Mucosa of stomach (tissue), 1 donor: ENCODE measurements around the gene ATOH8.

Experiments used
- H3K27me3 ChIP-seq: one replicate; pipeline ENCODE4 v1.7.0; 2013; ENCODE audit warnings: mild to moderate bottlenecking, low read length; ENCODE audit not compliant: control insufficient read depth, insufficient read depth
- H3K36me3 ChIP-seq: one replicate; pipeline ENCODE4 v1.7.0; 2013; ENCODE audit warnings: low read length; ENCODE audit not compliant: control insufficient read depth, insufficient read depth
- H3K4me1 ChIP-seq: one replicate; pipeline ENCODE4 v1.7.0; 2013; ENCODE audit warnings: mild to moderate bottlenecking, low read length; ENCODE audit not compliant: control insufficient read depth, insufficient read depth
- H3K4me3 ChIP-seq: one replicate; pipeline ENCODE4 v1.7.0; 2013; ENCODE audit warnings: low read length
- H3K9ac ChIP-seq: one replicate; pipeline ENCODE4 v1.7.0; 2013; ENCODE audit warnings: mild to moderate bottlenecking, low read length, moderate library complexity
- H3K9me3 ChIP-seq: one replicate; pipeline ENCODE4 v1.7.0; 2013; ENCODE audit warnings: mild to moderate bottlenecking, low read length, moderate library complexity; ENCODE audit not compliant: control insufficient read depth
- donor health status: Pancreatic carcinoma.

Gene ATOH8

DNA sequence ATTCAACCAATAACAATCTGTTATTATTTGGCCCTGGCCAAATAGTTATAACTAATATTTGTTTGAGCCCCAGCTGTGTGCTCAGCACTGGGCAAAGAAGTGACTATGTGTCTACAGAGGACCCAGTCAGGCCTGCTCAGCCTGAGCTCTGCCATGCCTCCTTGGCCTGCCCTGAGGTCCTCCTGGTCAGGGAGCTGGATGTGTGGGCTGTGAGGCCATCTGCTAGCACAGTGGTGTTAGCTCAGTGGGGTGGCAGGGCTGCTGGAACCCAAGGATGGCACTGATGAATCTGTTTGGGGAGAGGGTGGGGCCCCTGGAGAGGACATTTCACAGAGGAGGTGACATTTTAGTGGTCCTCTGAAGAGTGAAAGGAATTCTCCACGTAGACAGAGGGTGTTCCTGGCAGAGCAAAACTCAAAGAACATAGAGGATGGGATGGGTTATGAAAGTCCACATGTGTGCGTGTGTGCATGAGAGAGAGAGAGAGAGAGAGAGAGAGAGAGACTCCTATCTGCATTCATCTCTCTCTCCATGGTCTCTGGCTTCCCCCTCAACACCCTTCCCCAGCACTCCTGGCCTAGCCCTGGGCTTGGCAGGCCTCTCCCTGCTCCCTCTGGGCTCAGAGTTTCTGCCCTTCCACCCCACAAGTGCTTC lies 21.2 kb upstream of the ATOH8 start:
- Histone ChIP-seq H3K4me3 (no peak overlapping the region), H3K4me1 (peaks cover 17% of the 10 kb centered on the region), H3K9ac (no peak overlapping the region), H3K27me3 (no peaks in the 10 kb centered on the region), H3K9me3 (no peaks in the 10 kb centered on the region), H3K36me3 (no peaks in the 10 kb centered on the region)

DNA sequence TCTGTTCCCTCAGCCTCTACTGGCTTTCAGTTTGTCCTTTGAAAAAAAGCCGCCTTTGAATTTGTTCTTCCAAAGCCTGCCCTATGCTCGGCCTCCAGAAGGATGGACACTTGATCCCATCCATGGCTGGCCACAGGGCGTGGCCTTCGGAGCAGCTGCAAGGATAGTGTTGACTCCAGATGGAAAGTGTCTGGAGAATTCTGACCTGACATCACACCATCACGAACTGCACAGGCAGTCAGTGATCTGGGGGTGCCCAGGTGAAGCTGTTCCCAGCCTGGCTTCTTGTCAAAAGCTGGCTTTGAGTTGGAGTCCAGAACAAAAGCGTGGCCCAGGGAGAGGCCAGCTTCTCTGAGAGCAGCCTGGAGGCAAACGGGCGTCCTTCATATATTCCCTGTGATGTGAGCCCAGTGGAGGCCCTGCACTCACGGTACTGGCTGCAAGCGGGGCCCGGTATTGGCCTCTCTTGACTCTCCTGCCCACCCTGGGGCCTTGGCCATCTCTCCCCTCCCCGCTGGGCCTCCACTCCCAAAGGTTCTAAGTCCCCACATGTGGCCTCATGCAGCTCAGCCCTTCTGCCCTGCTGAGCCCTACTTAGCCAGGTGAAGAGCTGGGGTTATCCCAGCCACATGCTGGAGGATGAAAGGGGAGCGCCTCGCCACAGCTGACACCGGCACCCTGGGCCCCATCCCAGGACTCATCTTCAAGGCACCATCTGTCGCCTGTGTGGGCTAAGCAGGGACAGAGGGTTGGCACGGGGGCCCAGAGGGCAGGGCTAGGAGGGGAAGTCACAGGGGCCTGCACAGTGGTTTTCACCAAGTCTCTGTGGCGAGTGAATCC lies 20.4 kb upstream of the ATOH8 start:
- Histone ChIP-seq H3K4me1 (peaks cover 17% of the 10 kb centered on the region), H3K9me3 (no peaks in the 10 kb centered on the region), H3K9ac (no peak overlapping the region), H3K4me3 (no peak overlapping the region), H3K27me3 (no peaks in the 10 kb centered on the region), H3K36me3 (no peaks in the 10 kb centered on the region)

DNA sequence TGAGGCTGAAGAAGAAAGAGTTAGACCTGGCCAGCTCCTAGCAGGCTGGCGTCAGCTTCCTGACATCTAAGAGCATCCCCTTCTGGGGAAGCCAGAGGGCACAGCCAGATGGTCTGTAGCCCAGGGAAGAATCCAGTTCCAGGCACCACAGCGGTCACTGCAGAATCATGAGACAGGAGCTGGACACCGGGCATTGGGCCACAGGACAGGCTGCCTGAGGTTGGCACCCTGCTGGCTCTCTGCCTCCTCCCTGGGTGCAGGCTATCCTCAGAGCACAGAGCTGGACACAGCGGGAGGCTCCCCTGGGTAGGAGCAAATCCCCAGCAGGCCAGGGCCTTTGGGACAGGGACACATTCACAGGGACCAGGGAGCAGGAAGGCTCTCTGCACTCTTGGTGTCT lies 19.8 kb upstream of the ATOH8 start:
- H3K9me3 ChIP-seq = no peaks in the 10 kb centered on the region
- H3K36me3 ChIP-seq = no peaks in the 10 kb centered on the region
- peaks cover 12% of the 10 kb centered on the region for H3K4me1 ChIP-seq
- no peak overlapping the region for H3K4me3 ChIP-seq
- no peak overlapping the region for H3K9ac ChIP-seq
- no peaks in the 10 kb centered on the region for H3K27me3 ChIP-seq

DNA sequence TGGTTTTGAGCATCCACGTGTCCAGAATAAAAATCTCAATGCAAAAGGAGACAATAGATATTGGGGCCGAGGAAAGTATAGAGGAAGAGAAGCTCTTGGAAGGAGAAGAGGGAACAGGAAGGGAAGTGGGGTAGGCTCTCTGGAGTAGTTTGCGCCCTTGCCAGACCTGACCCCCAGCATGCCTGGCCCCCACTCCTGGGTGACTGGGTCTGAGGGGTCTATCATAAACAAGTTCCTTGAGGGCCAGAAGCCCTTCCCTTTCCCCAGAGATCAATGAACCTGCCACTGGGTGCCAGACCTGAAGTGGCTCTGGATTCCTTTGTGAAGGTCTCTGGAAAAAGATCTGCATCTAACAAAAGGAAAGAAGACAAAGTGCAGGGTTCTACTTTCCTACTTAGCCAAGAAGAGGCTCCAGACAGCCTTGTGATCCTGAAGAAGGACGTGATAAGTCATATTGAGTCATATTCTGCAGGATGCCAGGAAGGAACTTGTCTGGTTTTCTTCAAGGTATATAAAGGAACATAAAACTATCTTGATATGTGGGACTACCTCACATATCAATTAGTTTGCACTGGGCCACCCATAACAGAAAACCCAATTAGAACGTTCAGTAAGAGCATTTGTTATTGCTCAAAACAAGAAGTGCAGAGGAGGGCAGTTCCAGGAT lies 18.7 kb upstream of the ATOH8 start:
- peaks cover 8% of the 10 kb centered on the region for H3K4me1 ChIP-seq
- no peak overlapping the region for H3K4me3 ChIP-seq
- no peaks in the 10 kb centered on the region for H3K9me3 ChIP-seq
- no peak overlapping the region for H3K9ac ChIP-seq
- no peaks in the 10 kb centered on the region for H3K36me3 ChIP-seq
- H3K27me3 ChIP-seq = no peaks in the 10 kb centered on the region

DNA sequence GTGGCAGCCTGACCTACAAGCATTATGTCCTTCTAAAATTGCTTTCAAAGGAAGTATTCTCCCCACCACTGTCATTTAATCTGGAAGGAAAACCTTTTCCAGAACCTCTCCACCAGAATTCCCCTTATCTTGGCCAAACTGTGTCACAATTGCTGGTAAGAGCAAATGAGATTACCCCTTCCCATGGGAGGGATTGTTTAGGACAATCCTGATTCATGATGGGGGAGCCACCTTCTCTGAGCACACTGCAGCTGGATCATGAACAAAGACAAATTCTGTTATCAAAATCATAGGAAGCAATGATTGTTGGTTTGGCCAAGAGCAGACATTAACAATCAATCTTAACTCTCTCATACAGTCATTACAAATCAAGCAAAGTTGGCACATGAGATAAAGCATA lies 18.1 kb upstream of the ATOH8 start:
- no peaks in the 10 kb centered on the region for H3K9me3 ChIP-seq
- H3K4me3 ChIP-seq = no peak overlapping the region
- H3K9ac ChIP-seq = no peak overlapping the region
- no peaks in the 10 kb centered on the region for H3K27me3 ChIP-seq
- H3K36me3 ChIP-seq = no peaks in the 10 kb centered on the region
- H3K4me1 ChIP-seq = peaks cover 10% of the 10 kb centered on the region

DNA sequence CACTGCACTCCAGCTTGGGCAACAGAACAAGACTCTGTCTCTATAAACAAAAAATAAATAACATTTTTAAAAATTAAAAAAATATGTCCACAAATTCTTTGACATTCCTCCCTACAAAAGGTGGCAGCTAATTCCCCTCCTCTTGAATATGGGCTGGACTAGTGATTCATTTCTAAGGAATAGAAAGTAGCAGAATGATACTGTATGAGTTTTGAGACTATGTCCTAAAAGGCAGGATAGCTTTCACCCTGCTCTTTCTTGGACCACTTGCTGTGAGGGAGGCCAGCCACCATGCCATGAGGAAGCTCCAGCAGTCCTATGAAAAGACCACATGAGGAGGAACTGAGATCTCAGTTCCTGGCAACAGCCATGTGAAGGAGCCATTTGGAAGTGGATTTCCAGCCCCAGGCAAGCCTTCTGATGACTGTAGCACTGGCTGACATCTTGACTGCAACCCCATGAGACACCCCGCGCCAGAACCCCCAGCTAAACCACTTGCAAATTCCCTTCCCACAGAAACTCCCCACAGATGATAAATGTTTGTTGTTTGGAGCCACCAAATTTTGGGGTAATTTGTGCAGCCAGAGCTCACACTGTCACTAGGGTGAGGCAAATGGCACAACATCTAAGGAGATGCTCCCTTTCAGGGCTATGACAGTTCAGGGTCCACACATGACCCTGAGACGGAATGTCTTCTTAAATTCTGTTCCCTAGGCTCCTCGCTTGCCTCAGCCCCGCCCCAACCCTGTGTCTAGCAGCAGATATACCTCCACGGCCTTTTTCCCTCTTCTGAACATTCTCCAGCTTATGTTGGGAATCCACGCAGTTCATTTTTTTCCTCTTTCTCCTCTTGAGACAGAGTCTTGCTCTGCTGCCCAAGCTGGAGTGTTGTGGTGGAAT lies 17.1 kb upstream of the ATOH8 start:
- peaks cover 20% of the 10 kb centered on the region for H3K4me1 ChIP-seq
- H3K36me3 ChIP-seq = no peaks in the 10 kb centered on the region
- no peak overlapping the region for H3K9ac ChIP-seq
- H3K9me3 ChIP-seq = no peaks in the 10 kb centered on the region
- no peak overlapping the region for H3K4me3 ChIP-seq
- no peaks in the 10 kb centered on the region for H3K27me3 ChIP-seq

DNA sequence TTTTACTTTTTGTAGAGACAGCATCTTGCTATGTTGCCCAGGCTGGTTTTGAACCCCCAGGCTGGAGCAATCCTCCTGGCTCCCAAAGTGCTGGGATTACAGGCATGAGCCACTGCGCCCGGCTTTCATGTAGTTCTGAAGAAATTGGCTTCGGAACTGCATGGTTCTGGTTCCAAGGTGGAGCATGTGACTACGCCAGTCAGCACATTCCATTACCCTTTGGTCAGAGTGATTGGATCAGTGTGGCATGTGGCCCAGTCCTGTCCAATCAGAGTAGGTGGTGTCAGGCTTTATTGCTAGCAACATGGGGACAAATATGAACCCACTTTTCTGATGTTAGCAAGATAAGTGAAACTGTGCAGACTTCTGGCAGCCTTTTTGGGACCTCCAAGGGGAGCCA lies 16.3 kb upstream of the ATOH8 start:
- Histone ChIP-seq H3K9me3 (no peaks in the 10 kb centered on the region), H3K36me3 (no peaks in the 10 kb centered on the region), H3K4me3 (no peak overlapping the region), H3K9ac (no peak overlapping the region), H3K27me3 (no peaks in the 10 kb centered on the region), H3K4me1 (peaks cover 28% of the 10 kb centered on the region)

DNA sequence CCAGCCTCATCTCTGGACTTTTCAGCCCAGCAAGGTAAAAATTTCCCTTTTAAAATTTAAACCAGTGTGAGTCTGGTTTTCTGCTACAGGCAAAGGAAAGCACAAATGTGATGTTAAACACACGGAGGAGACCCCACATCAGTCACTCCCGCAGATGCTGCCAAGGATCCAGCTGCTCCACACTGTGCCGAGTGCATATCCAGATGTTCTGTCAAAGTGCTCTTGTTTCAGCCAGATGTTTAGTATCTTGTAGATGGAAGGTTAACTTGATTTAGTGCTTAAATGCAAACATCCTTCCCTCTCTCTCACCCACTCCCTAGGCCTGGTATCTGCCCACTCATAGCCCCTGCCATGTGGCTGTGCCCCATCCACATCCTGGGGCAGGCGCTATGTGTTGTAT lies 15.8 kb upstream of the ATOH8 start:
- H3K36me3 ChIP-seq = no peaks in the 10 kb centered on the region
- H3K9me3 ChIP-seq = no peaks in the 10 kb centered on the region
- peaks cover 32% of the 10 kb centered on the region for H3K4me1 ChIP-seq
- no peak overlapping the region for H3K4me3 ChIP-seq
- H3K9ac ChIP-seq = no peak overlapping the region
- no peaks in the 10 kb centered on the region for H3K27me3 ChIP-seq

DNA sequence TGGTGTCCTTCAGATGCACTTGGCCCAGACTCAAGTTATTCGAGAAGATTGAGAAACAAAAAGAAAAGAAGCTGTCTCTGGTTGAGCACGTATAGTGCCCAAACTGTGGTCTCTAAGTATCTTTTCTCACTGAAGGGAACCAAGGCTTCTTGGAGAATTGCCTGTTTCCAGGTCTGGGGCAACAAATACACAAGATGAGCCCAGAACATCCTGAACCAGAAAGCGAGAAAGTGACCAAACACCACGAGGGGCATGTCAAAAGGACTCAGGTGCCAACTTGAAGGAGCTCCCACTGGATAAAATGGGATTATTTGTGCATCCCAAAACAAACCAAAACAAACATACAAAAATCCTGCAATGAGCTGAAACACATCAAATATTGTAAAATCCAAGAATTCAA lies 13.6 kb upstream of the ATOH8 start:
- Histone ChIP-seq H3K36me3 (no peaks in the 10 kb centered on the region), H3K27me3 (no peaks in the 10 kb centered on the region), H3K4me1 (peaks cover 53% of the 10 kb centered on the region), H3K9me3 (no peaks in the 10 kb centered on the region), H3K4me3 (no peak overlapping the region), H3K9ac (no peak overlapping the region)

DNA sequence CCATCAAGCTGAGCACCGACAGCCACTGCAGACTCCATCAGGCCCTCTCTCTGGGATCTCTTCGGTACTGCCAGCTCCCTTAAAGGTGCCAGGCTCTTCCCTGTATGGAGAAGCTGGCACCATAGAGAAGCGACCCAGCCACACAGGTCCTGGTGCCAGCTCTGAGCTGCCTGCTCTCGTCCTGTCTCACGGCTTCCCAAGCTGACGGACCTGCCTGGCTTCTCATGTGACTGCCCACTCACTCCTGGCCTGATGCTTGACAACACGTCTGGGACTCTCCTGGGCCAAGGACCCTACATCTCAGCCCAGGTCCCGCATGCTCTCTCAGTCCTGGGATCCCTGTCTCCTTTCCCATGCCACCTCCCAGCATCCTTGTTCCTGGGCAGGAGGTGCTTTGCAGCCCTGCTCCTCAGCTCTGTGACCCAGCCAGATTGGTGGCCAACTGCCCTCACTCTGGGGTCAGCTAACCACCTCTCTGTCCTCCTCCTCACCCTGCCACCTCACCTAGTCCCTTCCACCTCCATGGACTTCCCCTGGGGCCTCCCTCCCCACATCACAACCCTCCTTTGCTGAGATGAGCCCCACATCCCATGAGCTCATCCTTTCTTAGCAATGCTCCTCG lies 12.5 kb upstream of the ATOH8 start:
- Histone ChIP-seq H3K27me3 (no peaks in the 10 kb centered on the region), H3K36me3 (no peaks in the 10 kb centered on the region), H3K4me1 (peaks cover 46% of the 10 kb centered on the region), H3K9ac (peak overlapping the region; percentile 73), H3K9me3 (no peaks in the 10 kb centered on the region), H3K4me3 (no peak overlapping the region)

DNA sequence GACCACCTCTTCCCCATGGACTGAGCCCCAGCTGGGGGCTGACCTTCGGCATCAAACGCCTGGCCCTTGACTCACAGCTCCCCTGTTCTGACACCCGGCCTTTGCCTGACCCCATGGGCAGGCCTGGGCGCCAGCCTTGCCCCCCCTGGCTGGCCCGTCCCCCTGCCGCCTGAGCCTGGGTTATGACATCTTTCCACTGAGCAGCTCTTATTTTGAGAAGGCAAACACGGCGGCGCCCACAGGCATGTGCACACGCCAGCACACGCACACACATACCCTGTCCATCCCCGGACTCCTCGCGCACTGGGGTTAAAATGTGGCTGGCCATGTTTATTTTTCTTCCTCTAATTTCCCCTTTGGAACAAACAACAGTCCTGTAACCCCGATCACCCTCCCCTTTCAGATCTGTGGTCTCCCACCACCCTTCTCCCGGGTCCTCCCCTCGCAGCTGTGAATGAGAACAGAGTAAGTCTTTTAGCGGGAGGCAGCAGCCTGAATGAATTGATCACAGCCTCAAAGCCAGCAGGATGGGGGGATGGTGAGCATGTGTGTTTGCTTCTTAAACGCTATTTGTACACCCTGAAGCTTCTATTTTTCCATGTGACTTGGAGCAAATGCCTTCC lies 11.8 kb upstream of the ATOH8 start:
- no peaks in the 10 kb centered on the region for H3K27me3 ChIP-seq
- H3K36me3 ChIP-seq = no peaks in the 10 kb centered on the region
- H3K4me3 ChIP-seq = no peak overlapping the region
- H3K4me1 ChIP-seq = peaks cover 46% of the 10 kb centered on the region
- peak overlapping the region; percentile 73 for H3K9ac ChIP-seq
- no peaks in the 10 kb centered on the region for H3K9me3 ChIP-seq
